Suprapubic skin (tissue), 3 donors: Measurements from ENCODE around the gene EFCAB6.

ENCODE experiments used
- EP300 ChIP-seq: sonication (generic); formaldehyde crosslinking; IDR thresholded peaks from one replicate; pipeline ENCODE4 v1.6.1; 2017; ENCODE audit warnings: antibody characterized with exemption
- POLR2A ChIP-seq, 2 donors: fragments of 450-650 bp; IDR thresholded peaks; one replicate each; pipeline ENCODE4 v1.6.1; 2017; ENCODE audit warnings: antibody characterized with exemption in 2 of 2, mild to moderate bottlenecking in 2 of 2, moderate library complexity in 2 of 2
- TF ChIP-seq, protein P1 (sequence below), 2 donors: fragments of 200-600 bp in 1 of 2; fragments of 450-650 bp in 1 of 2; sonication (generic) in 1 of 2; IDR thresholded peaks; one replicate each; pipeline ENCODE4 v1.5.1; 2016 to 2019; ENCODE audit warnings: antibody characterized with exemption in 2 of 2, mild to moderate bottlenecking in 1 of 2, moderate library complexity in 1 of 2

DNA sequence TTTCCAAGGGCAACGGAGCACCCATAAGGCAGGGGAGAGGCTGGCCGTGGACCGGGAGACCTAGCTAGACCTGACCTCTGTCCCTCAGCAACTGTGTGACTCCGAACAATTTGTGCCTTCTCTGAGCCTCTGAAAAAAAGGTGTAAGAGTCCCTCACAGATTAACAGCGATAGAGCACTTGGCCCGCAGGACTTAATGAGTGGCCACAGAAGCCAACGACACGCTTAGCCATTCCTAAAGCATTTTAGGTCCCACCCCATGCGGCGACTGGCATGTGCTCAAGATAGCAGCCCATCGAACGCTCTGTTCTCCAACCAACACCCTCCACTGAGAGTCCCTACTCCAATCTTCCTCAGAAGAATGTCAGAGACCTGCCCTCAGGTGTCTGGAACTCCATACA lies 48.7 kb upstream of the EFCAB6 start:
- TF ChIP-seq, protein P1, sequence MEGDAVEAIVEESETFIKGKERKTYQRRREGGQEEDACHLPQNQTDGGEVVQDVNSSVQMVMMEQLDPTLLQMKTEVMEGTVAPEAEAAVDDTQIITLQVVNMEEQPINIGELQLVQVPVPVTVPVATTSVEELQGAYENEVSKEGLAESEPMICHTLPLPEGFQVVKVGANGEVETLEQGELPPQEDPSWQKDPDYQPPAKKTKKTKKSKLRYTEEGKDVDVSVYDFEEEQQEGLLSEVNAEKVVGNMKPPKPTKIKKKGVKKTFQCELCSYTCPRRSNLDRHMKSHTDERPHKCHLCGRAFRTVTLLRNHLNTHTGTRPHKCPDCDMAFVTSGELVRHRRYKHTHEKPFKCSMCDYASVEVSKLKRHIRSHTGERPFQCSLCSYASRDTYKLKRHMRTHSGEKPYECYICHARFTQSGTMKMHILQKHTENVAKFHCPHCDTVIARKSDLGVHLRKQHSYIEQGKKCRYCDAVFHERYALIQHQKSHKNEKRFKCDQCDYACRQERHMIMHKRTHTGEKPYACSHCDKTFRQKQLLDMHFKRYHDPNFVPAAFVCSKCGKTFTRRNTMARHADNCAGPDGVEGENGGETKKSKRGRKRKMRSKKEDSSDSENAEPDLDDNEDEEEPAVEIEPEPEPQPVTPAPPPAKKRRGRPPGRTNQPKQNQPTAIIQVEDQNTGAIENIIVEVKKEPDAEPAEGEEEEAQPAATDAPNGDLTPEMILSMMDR (IDR thresholded peaks at IDR 0.05), result no peak
- TF ChIP-seq EP300 (no peak), POLR2A (IDR thresholded peaks at IDR 0.05) (no peak)
